Measurements from ENCODE around the gene SPHKAP.
"Not testable (repeated sequence)": the region's sequence is repeated elsewhere in the genome, so short reads cannot be mapped to it uniquely, and the experiment has no call there.

The SPHKAP gene

GRCh38 chr2:228181098-228182019, at the start of gene SPHKAP:
TSS of gene SPHKAP (minus strand) at chr2:228181687. CDS start at chr2:228181598, 89 bp downstream.
- no peak for DNase-seq

GRCh38 chr2:228227466-228227865, 46.0 kb upstream of the SPHKAP start:
- DNase-seq: no peak

- no peak for DNase-seq
Observed at GRCh38 chr2:228224410-228224809, 42.9 kb upstream of the SPHKAP start.

- DNase-seq: not testable (repeated sequence)
Observed at GRCh38 chr2:228218593-228218992, 37.1 kb upstream of the SPHKAP start.

GRCh38 chr2:228197504-228197903, 16.0 kb upstream of the SPHKAP start:
- DNase-seq: no peak

- no peak for DNase-seq
Observed at GRCh38 chr2:228180181-228181097, 1.0 kb downstream of the SPHKAP start.

GRCh38 chr2:228167290-228167689, 14.2 kb downstream of the SPHKAP start:
- DNase-seq: no peak

- no peak for DNase-seq
Observed at GRCh38 chr2:228164718-228165117, 16.8 kb downstream of the SPHKAP start.

GRCh38 chr2:228157841-228158240, 23.6 kb downstream of the SPHKAP start:
- DNase-seq: no peak

- DNase-seq: no peak
Observed at GRCh38 chr2:228144961-228145360, 36.5 kb downstream of the SPHKAP start.

GRCh38 chr2:228140934-228141528, 40.5 kb downstream of the SPHKAP start:
- DNase-seq: no peak

- no peak for DNase-seq
Observed at GRCh38 chr2:228136027-228136426, 45.5 kb downstream of the SPHKAP start.

- DNase-seq: no peak
Observed at GRCh38 chr2:228135300-228135699, 46.2 kb downstream of the SPHKAP start.

GRCh38 chr2:228131833-228132232, 49.7 kb downstream of the SPHKAP start:
- DNase-seq: no peak

GRCh38 chr2:228126401-228126800, 55.1 kb downstream of the SPHKAP start:
- DNase-seq: no peak

GRCh38 chr2:228118940-228119339, 62.5 kb downstream of the SPHKAP start:
- no peak for DNase-seq

GRCh38 chr2:228107846-228108245, 73.6 kb downstream of the SPHKAP start:
- DNase-seq: no peak

- no peak for DNase-seq
Observed at GRCh38 chr2:228105526-228106250, 75.8 kb downstream of the SPHKAP start.

- DNase-seq: no peak
Observed at GRCh38 chr2:228104215-228104614, 77.3 kb downstream of the SPHKAP start.

GRCh38 chr2:228103379-228103778, 78.1 kb downstream of the SPHKAP start:
- no peak for DNase-seq

- DNase-seq: no peak
Observed at GRCh38 chr2:228102949-228103348, 78.5 kb downstream of the SPHKAP start.

- DNase-seq: no peak
Observed at GRCh38 chr2:228094377-228094921, 87.0 kb downstream of the SPHKAP start.

Measured in cortex of kidney (tissue), 1 donor.